Germinal center (tissue), 1 donor: ENCODE measurements around the gene PSG11.
"Not testable (repeated sequence)": the region's sequence is repeated elsewhere in the genome, so short reads cannot be mapped to it uniquely, and the experiment has no call there.

ENCODE experiments used
- DNase-seq: peaks from one replicate; pipeline ENCODE4 v3.0.0; 2012; ENCODE audit warnings: mixed read lengths, low spot score

Gene PSG11

DNA sequence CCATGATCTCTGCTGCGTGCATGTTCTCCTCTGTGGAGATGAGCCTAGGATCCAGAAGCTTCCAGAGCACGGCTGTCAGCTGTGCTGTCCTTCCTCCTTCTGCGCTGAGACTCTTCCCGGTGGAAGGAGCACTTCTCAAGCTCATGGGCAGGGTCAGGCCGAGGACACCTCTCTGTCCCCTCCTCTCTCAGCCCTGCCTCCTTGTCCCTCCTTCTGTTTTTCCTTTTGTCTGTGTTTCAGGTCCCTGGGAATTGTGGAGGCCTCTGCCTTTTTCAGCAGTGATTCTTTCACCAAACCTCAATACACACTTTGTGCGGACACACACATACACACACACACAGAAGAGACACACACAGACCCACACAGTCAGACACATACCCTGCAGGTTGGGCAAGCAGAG lies at the start of gene PSG11:
Gene PSG11, minus strand, starts transcription at position 101 of the 400 bp plus-strand sequence. Its CDS starts 97 bp downstream, at position 4.
- DNase-seq = not testable (repeated sequence)

DNA sequence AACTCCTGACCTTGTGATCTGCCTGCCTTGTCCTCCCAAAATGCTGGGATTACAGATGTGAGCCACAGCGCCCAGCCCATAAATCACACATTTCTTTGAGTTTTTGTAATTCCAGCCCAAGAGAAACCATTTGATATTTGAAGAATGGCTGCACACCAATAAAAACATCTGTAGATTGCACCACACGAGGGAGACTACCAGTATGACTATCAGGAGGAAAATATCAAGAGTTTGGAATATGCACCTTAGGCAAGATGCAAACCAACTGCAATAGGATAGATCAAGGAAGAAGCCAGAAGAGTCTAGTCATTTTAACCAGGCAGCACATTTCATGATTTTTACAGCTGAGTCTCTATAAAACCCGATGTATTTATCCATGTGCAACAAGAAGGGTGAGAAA lies 36.1 kb upstream of the PSG11 start:
- DNase-seq = not testable (repeated sequence)

- not testable (repeated sequence) for DNase-seq
These were observed 35.1 kb upstream of the PSG11 start for GRCh38 chr19:43061326-43061725.

GRCh38 chr19:43060254-43060653 lies 34.0 kb upstream of the PSG11 start:
- DNase-seq = not testable (repeated sequence)

DNA sequence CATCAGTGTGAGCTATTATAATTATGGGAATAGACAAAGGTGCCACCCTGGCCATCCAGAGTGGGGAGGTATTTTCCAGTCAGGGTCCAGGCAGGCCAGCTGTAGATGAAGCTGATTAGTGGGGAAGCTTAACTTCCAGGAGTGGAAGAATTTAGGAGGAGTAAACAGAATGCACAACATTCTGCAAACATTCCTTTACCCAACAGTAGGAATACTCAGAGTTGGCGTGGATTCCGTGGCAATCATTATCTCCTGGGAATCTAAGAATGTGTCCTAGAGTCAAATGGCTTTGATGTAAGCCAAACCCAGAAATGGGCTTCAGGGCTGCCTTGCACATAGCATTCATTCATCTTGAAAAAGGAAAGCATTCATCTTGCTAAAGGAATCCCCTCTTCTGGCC lies 33.2 kb upstream of the PSG11 start:
- not testable (repeated sequence) for DNase-seq

DNA sequence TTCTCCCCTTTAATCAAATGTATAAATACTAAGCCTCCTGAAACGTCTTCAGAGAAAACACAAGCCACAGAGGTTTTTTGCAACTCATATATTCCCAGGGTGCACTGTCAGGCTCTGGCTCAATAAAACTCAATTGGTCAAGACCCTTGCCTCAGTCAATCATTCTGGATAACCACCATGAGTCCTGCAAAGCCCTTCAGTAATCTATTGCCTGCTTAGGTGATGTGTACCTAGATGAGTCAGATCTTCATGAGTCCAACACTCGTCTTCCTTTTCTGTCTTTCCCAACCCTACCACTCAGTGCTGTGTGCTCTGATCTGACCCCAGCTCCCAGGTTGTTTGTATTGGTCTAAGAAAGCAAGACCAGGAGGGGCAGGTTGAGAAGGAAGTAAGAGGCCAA lies 32.2 kb upstream of the PSG11 start:
- DNase-seq = not testable (repeated sequence)

- not testable (repeated sequence) for DNase-seq
These were observed 21.7 kb upstream of the PSG11 start for GRCh38 chr19:43047966-43048365.

DNA sequence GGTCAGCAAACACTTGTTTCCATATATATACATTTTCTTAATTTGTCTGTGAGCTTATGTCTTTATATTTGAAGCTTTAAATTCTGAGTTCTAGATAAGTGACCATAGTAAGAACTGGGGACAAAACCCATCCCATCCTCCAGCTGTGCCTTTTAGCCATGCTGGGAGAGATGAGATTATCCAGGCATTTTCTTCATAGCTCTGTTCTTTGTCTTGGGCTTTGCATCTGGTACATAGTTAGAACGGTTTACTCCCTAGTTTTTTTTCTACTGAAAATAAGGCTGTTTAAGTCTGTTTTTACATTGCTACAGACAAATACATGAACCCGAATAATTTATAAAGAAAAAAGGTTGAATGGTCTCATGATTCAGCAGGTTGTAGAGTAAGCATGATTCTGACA lies 20.3 kb upstream of the PSG11 start:
- DNase-seq = not testable (repeated sequence)

GRCh38 chr19:43043492-43044180 lies 17.4 kb upstream of the PSG11 start:
- not testable (repeated sequence) for DNase-seq

DNA sequence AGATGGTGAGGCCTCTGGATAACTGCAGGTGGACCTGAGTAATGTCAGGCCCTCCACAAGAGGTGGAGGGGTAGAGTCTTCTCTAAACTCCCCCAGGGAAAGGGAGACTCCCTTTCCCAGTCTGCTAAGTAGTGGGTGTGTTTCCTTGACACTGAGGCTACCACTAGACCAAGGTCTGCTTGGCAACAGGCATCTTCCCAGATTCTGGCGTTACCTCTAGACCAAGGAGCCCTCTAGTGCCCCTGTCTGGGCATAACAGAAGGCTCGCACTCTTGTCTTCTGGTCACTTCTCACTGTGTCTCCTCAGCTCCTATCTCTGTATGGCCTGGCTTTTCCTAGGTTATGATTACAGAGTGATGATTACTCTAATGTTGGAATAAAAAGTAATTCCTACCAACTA lies 5.4 kb upstream of the PSG11 start:
- not testable (repeated sequence) for DNase-seq

- no peak for DNase-seq
These were observed 2.6 kb upstream of the PSG11 start for GRCh38 chr19:43028866-43029265.

- DNase-seq = not testable (repeated sequence)
These were observed 1.7 kb upstream of the PSG11 start for GRCh38 chr19:43027985-43028384.

GRCh38 chr19:43027061-43027460 lies 792 bp upstream of the PSG11 start:
- not testable (repeated sequence) for DNase-seq

- DNase-seq = not testable (repeated sequence)
These were observed 4.2 kb downstream of the PSG11 start for GRCh38 chr19:43022098-43022497.

DNA sequence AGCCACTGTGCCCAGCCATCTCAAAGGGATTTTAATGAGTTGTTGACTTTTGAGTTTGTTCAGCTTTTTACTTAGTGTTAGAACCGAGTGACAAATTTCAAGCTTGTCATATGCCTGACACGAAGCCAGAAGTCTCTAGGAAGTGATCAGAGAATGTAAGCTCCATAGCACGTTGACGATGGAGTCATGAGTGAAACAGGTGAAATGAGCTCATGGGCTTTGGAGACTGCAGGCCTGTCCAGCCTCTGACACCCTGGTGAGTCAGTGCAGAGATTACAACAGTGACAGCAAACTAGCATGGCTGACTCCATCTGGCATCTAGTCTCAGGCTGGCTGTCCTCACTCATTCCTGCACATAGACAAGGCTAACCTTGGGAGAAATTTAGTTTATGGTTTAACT lies 4.6 kb downstream of the PSG11 start:
- DNase-seq = not testable (repeated sequence)

DNA sequence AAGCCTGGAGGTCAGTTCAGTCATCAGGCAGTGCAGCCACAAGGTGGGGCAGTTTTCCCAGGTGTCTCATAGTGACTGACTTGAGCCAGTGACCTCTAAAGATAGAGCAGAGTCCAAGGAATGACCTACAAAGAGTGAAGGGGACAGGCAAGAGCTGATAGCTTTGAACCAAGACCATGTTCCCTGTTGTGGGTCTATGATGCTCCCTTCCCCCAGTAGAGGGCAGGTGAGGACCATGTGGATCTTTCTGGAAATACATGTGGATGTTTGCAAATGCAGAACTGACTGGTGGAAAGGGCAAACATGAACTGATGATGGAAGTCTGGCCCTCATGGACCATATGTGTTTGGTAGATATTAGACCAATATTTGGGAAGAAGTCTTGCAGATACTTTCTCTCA lies 6.7 kb downstream of the PSG11 start:
- not testable (repeated sequence) for DNase-seq

GRCh38 chr19:43005841-43006240 lies 20.4 kb downstream of the PSG11 start:
- not testable (repeated sequence) for DNase-seq

GRCh38 chr19:43004846-43005245 lies 21.4 kb downstream of the PSG11 start:
- not testable (repeated sequence) for DNase-seq

GRCh38 chr19:43003634-43004033 lies 22.6 kb downstream of the PSG11 start:
- not testable (repeated sequence) for DNase-seq

DNA sequence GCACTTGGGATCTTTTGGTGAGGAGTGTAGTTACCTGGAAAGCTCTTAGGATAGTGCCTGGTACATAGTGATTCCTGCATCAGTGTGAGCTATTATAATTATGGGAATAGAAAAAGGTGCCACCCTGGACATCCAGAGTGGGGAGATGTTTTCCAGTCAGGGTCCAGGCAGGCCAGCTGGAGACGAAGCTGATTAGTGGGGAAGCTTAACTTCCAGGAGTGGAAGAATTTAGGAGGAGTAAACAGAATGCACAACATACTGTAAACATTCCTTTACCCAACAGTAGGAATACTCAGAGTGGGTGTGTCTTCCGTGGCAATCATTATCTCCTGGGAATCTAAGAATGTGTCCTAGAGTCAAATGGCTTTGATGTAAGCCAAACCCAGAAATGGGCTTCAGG lies 23.3 kb downstream of the PSG11 start:
- DNase-seq = not testable (repeated sequence)

GRCh38 chr19:42996161-42996560 lies 30.1 kb downstream of the PSG11 start:
- not testable (repeated sequence) for DNase-seq

- not testable (repeated sequence) for DNase-seq
These were observed 34.2 kb downstream of the PSG11 start for GRCh38 chr19:42992029-42992604.

DNA sequence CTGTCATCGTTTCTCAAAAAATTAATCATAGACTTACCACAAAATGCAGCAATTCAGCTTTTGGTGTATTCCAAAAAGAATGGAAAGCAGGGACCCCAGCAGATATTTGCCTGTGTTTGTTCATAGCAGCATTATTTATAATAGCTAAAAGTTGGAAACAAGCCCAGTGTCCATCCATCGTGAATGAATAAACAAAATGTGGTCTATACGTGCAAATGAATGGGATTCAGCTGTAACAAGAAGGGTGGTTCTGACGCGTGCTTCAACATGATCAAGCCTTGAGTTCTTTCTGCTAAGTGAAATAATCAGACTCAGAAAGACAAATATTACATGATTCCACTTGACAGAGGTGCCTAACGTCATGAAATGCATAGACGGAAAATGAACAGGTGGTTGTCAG lies 36.4 kb downstream of the PSG11 start:
- DNase-seq = no peak

GRCh38 chr19:42989186-42989585 lies 37.1 kb downstream of the PSG11 start:
- not testable (repeated sequence) for DNase-seq
